Epithelial cell of esophagus (primary cell): Measurements from ENCODE around the gene NETO2.
"Not testable (repeated sequence)": the region's sequence is repeated elsewhere in the genome, so short reads cannot be mapped to it uniquely, and the experiment has no call there.

Experiments used
- DNase-seq: peaks from one replicate; pipeline ENCODE4 v3.0.0; 2010; ENCODE audit warnings: low read depth
- H3K4me3 ChIP-seq: 2 replicates; pipeline ENCODE4 v1.5.1; 2011; ENCODE audit warnings: mild to moderate bottlenecking, low read length, control low read depth
- TF ChIP-seq, protein P1 (sequence below): IDR thresholded peaks from 2 replicates; pipeline ENCODE4 v1.5.1; 2011; ENCODE audit warnings: low read depth, mild to moderate bottlenecking, low read length, control low read depth, inconsistent platforms; ENCODE audit not compliant: insufficient read depth; ENCODE audit errors: missing control alignments

NETO2 gene

DNA sequence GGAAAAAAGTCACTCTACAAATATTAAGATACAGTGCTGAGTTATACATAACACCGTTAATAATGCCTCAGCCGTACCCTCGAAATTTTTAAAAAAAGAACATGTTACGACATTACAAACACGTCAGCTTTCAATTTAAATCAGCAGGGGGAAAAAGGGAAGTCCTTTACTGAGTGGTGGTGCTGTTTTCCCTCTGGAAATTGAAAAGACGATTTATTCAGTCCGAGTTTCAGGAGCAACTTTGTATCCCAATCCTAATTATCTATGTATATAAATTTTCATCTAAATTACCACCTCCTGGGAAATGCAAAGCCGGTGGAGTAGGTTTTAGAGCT, 1.3 kb downstream of the NETO2 start:
- DNase-seq: peak; percentile 46
- TF ChIP-seq, protein P1, sequence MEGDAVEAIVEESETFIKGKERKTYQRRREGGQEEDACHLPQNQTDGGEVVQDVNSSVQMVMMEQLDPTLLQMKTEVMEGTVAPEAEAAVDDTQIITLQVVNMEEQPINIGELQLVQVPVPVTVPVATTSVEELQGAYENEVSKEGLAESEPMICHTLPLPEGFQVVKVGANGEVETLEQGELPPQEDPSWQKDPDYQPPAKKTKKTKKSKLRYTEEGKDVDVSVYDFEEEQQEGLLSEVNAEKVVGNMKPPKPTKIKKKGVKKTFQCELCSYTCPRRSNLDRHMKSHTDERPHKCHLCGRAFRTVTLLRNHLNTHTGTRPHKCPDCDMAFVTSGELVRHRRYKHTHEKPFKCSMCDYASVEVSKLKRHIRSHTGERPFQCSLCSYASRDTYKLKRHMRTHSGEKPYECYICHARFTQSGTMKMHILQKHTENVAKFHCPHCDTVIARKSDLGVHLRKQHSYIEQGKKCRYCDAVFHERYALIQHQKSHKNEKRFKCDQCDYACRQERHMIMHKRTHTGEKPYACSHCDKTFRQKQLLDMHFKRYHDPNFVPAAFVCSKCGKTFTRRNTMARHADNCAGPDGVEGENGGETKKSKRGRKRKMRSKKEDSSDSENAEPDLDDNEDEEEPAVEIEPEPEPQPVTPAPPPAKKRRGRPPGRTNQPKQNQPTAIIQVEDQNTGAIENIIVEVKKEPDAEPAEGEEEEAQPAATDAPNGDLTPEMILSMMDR: no peak
- peak overlapping the region; percentile 67 for H3K4me3 ChIP-seq

DNA sequence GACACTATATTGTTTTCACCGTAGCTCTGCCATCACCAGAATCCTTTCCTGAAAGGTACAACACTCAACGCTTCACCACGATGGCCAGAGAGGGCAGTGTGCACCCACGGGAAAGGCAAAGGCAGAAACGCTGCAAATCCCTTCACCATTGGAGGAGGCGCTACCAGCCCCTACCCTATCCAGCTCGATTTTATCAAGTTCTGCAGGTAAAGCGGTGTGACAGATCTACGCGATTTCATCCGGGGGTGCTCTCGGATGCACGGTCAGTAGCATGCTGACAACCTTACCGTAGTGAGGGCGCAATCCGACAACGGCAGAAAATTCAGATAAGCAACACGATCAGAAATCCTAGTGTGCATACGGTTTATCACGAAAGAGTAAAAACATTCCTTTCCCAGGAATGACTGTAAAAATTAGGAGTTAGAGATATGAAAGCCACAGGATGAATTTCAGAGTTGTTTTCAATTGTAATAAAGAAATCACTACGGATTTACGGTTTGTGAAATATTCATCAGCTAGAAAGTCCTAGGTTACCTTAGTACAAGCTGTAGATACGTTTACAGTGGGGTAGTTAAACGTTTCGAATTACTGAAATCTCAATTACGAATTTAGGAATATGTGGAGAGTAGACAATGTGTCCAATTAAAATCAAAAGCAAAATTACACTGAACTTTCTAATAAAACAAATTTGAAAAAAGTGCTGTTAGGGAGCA, 1.8 kb downstream of the NETO2 start:
- DNase-seq: peak; percentile 95
- H3K4me3 ChIP-seq: peak overlapping the region; percentile 67
- TF ChIP-seq, protein P1: peak; percentile 99

DNA sequence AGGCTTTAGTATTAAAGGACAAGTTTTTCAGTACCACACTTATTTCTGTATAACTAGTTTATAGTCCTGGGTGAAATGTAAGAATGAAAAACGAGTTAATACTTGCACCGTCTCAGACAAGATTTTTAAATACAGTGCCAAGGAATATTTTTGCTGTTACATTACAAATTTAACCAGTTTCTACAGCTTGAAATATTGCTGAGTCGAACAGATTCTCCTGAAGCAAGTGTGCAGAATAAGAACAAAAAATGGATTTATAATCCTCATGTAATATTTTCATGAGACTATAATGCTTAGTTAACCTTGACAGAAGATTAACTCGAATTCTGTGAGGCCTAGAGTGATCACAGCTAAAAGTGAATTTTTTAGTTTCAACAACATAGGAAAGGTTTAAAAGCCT, 3.1 kb downstream of the NETO2 start:
- TF ChIP-seq, protein P1: no peak
- H3K4me3 ChIP-seq: no peak overlapping the region
- no peak for DNase-seq

DNA sequence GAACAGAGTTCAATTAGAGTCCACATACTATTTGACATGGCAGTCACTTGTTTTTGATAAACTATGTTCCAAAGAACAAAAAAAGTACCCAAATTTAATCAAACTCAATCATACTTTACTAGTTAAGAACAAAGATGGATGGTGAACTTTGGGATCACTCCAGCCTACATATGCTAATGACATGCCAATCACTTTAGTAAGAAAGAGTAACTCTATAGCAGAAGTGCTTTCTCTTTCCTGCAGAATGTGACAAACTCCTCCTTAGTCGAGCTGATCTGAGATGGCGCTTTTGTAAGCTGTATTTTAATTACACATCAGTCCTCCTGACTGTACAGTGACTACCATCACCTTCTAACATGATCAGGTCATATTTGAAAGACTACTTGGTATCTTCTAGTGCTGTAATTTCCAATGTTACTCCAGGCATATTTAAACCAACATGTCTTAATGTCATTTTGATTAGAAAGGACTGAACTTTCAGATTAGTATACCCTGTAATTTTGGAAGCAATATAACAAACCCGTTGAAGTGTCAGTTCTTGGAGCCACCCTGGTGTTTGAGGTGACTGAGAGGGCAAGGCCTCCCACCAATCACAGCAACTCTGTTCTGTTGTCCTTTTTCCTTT, 4.1 kb downstream of the NETO2 start:
- no peak overlapping the region for H3K4me3 ChIP-seq
- peak; percentile 59 for DNase-seq
- TF ChIP-seq, protein P1: no peak

DNA sequence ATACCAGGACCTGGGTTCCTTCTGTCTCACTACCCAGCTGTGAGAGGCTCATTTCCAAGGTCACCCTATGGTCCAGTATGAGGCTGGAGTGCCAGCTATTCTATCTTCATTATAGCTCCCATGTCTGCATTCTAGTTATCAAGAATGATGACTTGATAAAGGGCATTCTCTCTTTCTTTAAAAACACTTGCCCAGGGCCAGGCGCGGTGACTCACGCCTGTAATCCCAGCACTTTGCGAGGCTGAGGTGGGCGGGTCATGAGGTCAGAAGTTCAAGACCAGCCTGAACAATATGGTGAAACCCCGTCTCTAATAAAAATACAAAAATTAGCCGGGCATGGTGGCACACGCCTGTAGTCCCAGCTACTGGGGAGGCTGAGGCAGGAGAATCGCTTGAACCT, 5.8 kb downstream of the NETO2 start:
- H3K4me3 ChIP-seq: not testable (repeated sequence)
- DNase-seq: peak; percentile 29

DNA sequence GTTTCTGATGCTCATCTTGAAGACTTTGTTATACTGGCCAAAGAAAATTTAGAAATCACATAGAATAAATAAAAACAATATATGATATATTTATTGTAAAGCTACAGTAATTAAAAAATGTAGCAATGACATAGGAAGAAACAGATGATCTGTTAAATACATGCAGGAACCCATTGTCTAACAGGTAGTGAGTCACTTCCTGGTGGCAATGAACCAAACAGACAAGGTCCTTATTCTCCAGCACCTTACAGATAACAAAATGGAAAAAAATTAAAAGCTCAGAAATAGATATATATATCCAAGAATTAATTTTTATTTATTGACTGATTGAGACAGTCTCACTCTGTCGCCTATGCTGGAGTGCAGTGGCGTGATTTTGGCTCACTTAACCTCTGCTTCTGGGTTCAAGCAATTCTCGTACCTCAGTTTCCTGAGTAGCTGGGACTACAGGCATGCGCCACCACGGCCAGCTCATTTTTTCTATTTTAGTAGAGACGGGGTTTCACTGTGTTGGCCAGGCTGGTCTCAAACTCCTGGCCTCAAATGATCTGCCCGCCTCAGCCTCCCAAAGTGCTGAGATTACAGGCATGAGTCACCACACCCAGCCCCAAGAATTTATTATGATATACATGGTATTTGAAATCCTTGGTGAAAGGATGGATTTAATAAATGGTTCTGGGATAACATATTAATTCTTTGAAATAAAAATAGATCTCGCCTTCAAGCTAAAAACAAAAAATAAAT, 7.5 kb downstream of the NETO2 start:
- DNase-seq: peak; percentile 84
- no peak overlapping the region for H3K4me3 ChIP-seq
- TF ChIP-seq, protein P1: no peak

DNA sequence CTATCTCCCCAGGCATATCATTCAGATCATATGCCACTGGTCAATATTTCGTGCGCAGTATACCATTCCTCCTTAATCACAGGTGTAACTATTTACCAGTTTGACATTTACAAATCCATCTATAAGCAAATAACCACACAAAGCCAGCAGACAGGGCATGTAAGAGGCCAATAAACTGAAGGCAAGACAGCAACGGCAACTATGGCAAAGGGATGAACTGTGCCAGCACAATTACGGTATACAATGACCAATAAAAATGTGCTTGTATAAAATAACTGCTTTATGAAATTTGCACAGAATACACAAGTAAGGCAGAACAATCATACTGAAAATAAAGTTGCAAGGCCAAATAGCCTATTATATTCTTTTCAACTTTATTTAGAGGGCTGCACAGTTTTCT, 9.2 kb downstream of the NETO2 start:
- TF ChIP-seq, protein P1: no peak
- no peak overlapping the region for H3K4me3 ChIP-seq
- DNase-seq: no peak
